HG03175 (cell line): ENCODE data around the gene CLDN20.
"Not testable (repeated sequence)": the region's sequence is repeated elsewhere in the genome, so short reads cannot be mapped to it uniquely, and the experiment has no call there.

Experiments
- ATAC-seq: cut with Tn5 transposase; IDR thresholded peaks from one replicate; pipeline ENCODE4 v1.9.1; 2021; ENCODE audit warnings: mild to moderate bottlenecking, moderate library complexity; ENCODE audit not compliant: unreplicated experiment

CLDN20 gene

GRCh38 chr6:155268088-155268867, 4.5 kb downstream of the CLDN20 start:
- not testable (repeated sequence) for ATAC-seq

GRCh38 chr6:155269765-155270164, 6.0 kb downstream of the CLDN20 start:
- ATAC-seq = no peak

- no peak for ATAC-seq
Measured at GRCh38 chr6:155270561-155271091, 6.8 kb downstream of the CLDN20 start.

- ATAC-seq = no peak
Measured at GRCh38 chr6:155271145-155271544, 7.3 kb downstream of the CLDN20 start.

GRCh38 chr6:155272353-155273232, 8.8 kb downstream of the CLDN20 start:
- ATAC-seq = no peak

- ATAC-seq = no peak
Measured at GRCh38 chr6:155273431-155273830, 9.6 kb downstream of the CLDN20 start.

GRCh38 chr6:155274106-155274505, 10.3 kb downstream of the CLDN20 start:
- ATAC-seq = no peak

GRCh38 chr6:155274533-155274932, 10.7 kb downstream of the CLDN20 start:
- ATAC-seq = no peak

GRCh38 chr6:155275808-155276480, 12.1 kb downstream of the CLDN20 start:
- no peak for ATAC-seq

GRCh38 chr6:155276638-155277037, 12.8 kb downstream of the CLDN20 start:
- ATAC-seq = no peak

GRCh38 chr6:155278319-155279049, 14.7 kb downstream of the CLDN20 start:
- ATAC-seq = no peak

- ATAC-seq = no peak
Measured at GRCh38 chr6:155284775-155285174, 21.0 kb downstream of the CLDN20 start.

GRCh38 chr6:155287762-155288161, 23.9 kb downstream of the CLDN20 start:
- no peak for ATAC-seq

- no peak for ATAC-seq
Measured at GRCh38 chr6:155290491-155290890, 26.7 kb downstream of the CLDN20 start.

GRCh38 chr6:155291291-155291690, 27.5 kb downstream of the CLDN20 start:
- ATAC-seq = no peak

- no peak for ATAC-seq
Measured at GRCh38 chr6:155292711-155293110, 28.9 kb downstream of the CLDN20 start.

GRCh38 chr6:155297669-155298068, 33.9 kb downstream of the CLDN20 start:
- no peak for ATAC-seq

GRCh38 chr6:155301867-155302266, 38.1 kb downstream of the CLDN20 start:
- no peak for ATAC-seq

- no peak for ATAC-seq
Measured at GRCh38 chr6:155303361-155303870, 39.6 kb downstream of the CLDN20 start.

GRCh38 chr6:155306958-155307357, 43.1 kb downstream of the CLDN20 start:
- no peak for ATAC-seq
